GM23338 (cell line): ENCODE results near the gene DCAF17.

Experiments used
- CREB1 ChIP-seq: fragments of 250-450 bp; sonication (Bioruptor Pico); IDR thresholded peaks from 2 replicates; pipeline ENCODE4 v1.5.0; 2020; ENCODE audit warnings: low read depth, mild to moderate bottlenecking, moderate library complexity
- EZH2 ChIP-seq: fragments of 200-600 bp; sonication (generic); IDR thresholded peaks from one replicate; pipeline ENCODE4 v1.8.0; 2017; ENCODE audit warnings: antibody characterized with exemption, mild to moderate bottlenecking, low read depth; ENCODE audit not compliant: unreplicated experiment
- EZH2phosphoT487 ChIP-seq: fragments of 200-600 bp; sonication (generic); IDR thresholded peaks from one replicate; pipeline ENCODE4 v1.8.1; 2018; ENCODE audit warnings: antibody characterized with exemption; ENCODE audit not compliant: unreplicated experiment
- JUNB ChIP-seq: IDR thresholded peaks from one replicate; pipeline ENCODE4 v1.6.1; 2016; ENCODE audit warnings: antibody characterized with exemption; ENCODE audit not compliant: unreplicated experiment
- NANOG ChIP-seq: IDR thresholded peaks from 2 replicates; pipeline ENCODE4 v1.6.1; 2016; ENCODE audit warnings: antibody characterized with exemption, borderline replicate concordance
- POLR2AphosphoS5 ChIP-seq: IDR thresholded peaks from 2 replicates; pipeline ENCODE4 v1.6.1; 2016; ENCODE audit warnings: antibody characterized with exemption, low read depth
- TF ChIP-seq, protein P1 (sequence below), 2 experiments: fragments of 200-600 bp in 1 of 2; sonication (generic) in 1 of 2; conservative IDR thresholded peaks; 2 replicates each; pipeline versions ENCODE4 v1.5.1 to v1.6.1; 2016 to 2017; ENCODE audit warnings: antibody characterized with exemption in 2 of 2, low read depth in 2 of 2, mild to moderate bottlenecking in 2 of 2, moderate library complexity in 1 of 2
- TF ChIP-seq, protein P2 (sequence below): IDR thresholded peaks from 2 replicates; pipeline ENCODE4 v1.6.1; 2016; ENCODE audit warnings: antibody characterized with exemption
- TF ChIP-seq, protein P3 (sequence below): IDR thresholded peaks from one replicate; pipeline ENCODE4 v1.6.1; 2018; ENCODE audit warnings: antibody characterized with exemption; ENCODE audit not compliant: unreplicated experiment

DNA sequence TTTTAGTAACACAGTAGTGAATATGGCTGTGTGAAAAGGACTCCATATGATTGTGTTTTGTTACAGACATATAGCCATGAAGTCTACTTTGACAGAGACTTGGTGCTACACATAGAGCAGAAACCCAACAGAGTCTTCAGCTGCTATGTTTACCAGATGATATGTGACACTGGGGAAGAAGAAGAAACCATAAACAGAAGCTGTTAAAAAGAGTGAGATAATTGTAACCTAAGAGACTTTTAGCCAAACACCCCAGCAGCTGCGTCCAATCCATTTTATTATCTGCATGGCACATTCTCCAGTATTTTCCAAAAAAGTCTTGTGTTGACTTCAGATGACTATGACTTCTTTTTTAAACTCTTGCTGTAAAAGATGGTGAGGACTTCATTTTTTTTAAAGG, 46.9 kb downstream of the DCAF17 start:
- TF ChIP-seq, protein P1, sequence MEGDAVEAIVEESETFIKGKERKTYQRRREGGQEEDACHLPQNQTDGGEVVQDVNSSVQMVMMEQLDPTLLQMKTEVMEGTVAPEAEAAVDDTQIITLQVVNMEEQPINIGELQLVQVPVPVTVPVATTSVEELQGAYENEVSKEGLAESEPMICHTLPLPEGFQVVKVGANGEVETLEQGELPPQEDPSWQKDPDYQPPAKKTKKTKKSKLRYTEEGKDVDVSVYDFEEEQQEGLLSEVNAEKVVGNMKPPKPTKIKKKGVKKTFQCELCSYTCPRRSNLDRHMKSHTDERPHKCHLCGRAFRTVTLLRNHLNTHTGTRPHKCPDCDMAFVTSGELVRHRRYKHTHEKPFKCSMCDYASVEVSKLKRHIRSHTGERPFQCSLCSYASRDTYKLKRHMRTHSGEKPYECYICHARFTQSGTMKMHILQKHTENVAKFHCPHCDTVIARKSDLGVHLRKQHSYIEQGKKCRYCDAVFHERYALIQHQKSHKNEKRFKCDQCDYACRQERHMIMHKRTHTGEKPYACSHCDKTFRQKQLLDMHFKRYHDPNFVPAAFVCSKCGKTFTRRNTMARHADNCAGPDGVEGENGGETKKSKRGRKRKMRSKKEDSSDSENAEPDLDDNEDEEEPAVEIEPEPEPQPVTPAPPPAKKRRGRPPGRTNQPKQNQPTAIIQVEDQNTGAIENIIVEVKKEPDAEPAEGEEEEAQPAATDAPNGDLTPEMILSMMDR (conservative IDR thresholded peaks at IDR 0.05; ENCODE audit: low read depth in 2 of 2) = no peak
- no peak for TF ChIP-seq JUNB
- no peak for TF ChIP-seq EZH2phosphoT487
- TF ChIP-seq EZH2 = no peak
- no peak for TF ChIP-seq POLR2AphosphoS5
- TF ChIP-seq, protein P2, sequence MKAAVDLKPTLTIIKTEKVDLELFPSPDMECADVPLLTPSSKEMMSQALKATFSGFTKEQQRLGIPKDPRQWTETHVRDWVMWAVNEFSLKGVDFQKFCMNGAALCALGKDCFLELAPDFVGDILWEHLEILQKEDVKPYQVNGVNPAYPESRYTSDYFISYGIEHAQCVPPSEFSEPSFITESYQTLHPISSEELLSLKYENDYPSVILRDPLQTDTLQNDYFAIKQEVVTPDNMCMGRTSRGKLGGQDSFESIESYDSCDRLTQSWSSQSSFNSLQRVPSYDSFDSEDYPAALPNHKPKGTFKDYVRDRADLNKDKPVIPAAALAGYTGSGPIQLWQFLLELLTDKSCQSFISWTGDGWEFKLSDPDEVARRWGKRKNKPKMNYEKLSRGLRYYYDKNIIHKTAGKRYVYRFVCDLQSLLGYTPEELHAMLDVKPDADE = no peak
- no peak for TF ChIP-seq NANOG
- no peak for TF ChIP-seq CREB1 (CRISPR knock-in tag)
- TF ChIP-seq, protein P3, sequence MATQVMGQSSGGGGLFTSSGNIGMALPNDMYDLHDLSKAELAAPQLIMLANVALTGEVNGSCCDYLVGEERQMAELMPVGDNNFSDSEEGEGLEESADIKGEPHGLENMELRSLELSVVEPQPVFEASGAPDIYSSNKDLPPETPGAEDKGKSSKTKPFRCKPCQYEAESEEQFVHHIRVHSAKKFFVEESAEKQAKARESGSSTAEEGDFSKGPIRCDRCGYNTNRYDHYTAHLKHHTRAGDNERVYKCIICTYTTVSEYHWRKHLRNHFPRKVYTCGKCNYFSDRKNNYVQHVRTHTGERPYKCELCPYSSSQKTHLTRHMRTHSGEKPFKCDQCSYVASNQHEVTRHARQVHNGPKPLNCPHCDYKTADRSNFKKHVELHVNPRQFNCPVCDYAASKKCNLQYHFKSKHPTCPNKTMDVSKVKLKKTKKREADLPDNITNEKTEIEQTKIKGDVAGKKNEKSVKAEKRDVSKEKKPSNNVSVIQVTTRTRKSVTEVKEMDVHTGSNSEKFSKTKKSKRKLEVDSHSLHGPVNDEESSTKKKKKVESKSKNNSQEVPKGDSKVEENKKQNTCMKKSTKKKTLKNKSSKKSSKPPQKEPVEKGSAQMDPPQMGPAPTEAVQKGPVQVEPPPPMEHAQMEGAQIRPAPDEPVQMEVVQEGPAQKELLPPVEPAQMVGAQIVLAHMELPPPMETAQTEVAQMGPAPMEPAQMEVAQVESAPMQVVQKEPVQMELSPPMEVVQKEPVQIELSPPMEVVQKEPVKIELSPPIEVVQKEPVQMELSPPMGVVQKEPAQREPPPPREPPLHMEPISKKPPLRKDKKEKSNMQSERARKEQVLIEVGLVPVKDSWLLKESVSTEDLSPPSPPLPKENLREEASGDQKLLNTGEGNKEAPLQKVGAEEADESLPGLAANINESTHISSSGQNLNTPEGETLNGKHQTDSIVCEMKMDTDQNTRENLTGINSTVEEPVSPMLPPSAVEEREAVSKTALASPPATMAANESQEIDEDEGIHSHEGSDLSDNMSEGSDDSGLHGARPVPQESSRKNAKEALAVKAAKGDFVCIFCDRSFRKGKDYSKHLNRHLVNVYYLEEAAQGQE = no peak
